Measurements from ENCODE around the gene TARM1. TPM values are rescaled to one million over a fixed set of nuclear protein-coding genes. Genes with fewer than 3 reads are reported as not detected.

Gene TARM1
- total RNA-seq, 1 experiment from 2014 or later, result not detected

- intact Hi-C loops (cut with micrococcal nuclease), result loop anchor here (1.0 kb wide), 1 partner anchor 237 kb away; no protein-coding TSS in a partner anchor
- H3K27ac Mint-ChIP-seq (ENCODE audit: low read depth, unreplicated experiment), result no peak overlapping the region
Observed at GRCh38 chr19:54029930-54030490, 51.2 kb downstream of the TARM1 start.

GRCh38 chr19:54029301-54029700, 51.9 kb downstream of the TARM1 start:
- no peaks in the 10 kb centered on the region for H3K36me3 Mint-ChIP-seq (ENCODE audit: insufficient read depth, unreplicated experiment)
- no peaks in the 10 kb centered on the region for H3K27me3 Mint-ChIP-seq (ENCODE audit: insufficient read depth, unreplicated experiment)
- no peaks in the 10 kb centered on the region for H3K9me3 Mint-ChIP-seq (ENCODE audit: unreplicated experiment)
- no TSS peak for BruUV-seq (replicated peaks)
- intact Hi-C loops (cut with micrococcal nuclease), result no loop called here
- DNase-seq (ENCODE audit: unreplicated experiment), result no peak
- ChIA-PET CTCF (interaction anchor here (0.6 to 9.1 kb wide), 18 partner anchors 9 to 834 kb away, joined by 3 to 146 read pairs (median 5); partner anchors contain the start of gene PRKCG), POLR2A (interaction anchor here (0.5 kb wide), 1 partner anchor 632 kb away, joined by 3 read pairs; no protein-coding TSS in a partner anchor)
- H3K4me3 Mint-ChIP-seq (ENCODE audit: unreplicated experiment), result no peak overlapping the region
- peaks cover 5% of the 10 kb centered on the region for H3K4me1 Mint-ChIP-seq (ENCODE audit: insufficient read depth, unreplicated experiment)
- H3K27ac Mint-ChIP-seq (ENCODE audit: low read depth, unreplicated experiment), result no peak overlapping the region
- TF ChIP-seq, protein P1, sequence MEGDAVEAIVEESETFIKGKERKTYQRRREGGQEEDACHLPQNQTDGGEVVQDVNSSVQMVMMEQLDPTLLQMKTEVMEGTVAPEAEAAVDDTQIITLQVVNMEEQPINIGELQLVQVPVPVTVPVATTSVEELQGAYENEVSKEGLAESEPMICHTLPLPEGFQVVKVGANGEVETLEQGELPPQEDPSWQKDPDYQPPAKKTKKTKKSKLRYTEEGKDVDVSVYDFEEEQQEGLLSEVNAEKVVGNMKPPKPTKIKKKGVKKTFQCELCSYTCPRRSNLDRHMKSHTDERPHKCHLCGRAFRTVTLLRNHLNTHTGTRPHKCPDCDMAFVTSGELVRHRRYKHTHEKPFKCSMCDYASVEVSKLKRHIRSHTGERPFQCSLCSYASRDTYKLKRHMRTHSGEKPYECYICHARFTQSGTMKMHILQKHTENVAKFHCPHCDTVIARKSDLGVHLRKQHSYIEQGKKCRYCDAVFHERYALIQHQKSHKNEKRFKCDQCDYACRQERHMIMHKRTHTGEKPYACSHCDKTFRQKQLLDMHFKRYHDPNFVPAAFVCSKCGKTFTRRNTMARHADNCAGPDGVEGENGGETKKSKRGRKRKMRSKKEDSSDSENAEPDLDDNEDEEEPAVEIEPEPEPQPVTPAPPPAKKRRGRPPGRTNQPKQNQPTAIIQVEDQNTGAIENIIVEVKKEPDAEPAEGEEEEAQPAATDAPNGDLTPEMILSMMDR (IDR thresholded peaks at IDR 0.05; ENCODE audit: unreplicated experiment), result no peak

More at GRCh38 chr19:54029930-54030490, 51.2 kb downstream of the TARM1 start:
- CTCF ChIA-PET, result interaction anchor here (0.6 to 9.1 kb wide), 33 partner anchors 8 to 835 kb away, joined by 3 to 146 read pairs (median 4); partner anchors contain the start of genes OSCAR and PRKCG
- no peaks in the 10 kb centered on the region for H3K27me3 Mint-ChIP-seq (ENCODE audit: insufficient read depth, unreplicated experiment)
- peaks cover 6% of the 10 kb centered on the region for H3K4me1 Mint-ChIP-seq (ENCODE audit: insufficient read depth, unreplicated experiment)
- POLR2A ChIA-PET, result interaction anchor here (0.5 kb wide), 1 partner anchor 633 kb away, joined by 3 read pairs; no protein-coding TSS in a partner anchor
- DNase-seq (ENCODE audit: unreplicated experiment), result peak; percentile 82
- no peaks in the 10 kb centered on the region for H3K36me3 Mint-ChIP-seq (ENCODE audit: insufficient read depth, unreplicated experiment)
- no TSS peak for BruUV-seq (replicated peaks)
- TF ChIP-seq, protein P1 (IDR thresholded peaks at IDR 0.05; ENCODE audit: unreplicated experiment), result peak; percentile 49
- H3K4me3 Mint-ChIP-seq (ENCODE audit: unreplicated experiment), result no peak overlapping the region
- H3K9me3 Mint-ChIP-seq (ENCODE audit: unreplicated experiment), result no peaks in the 10 kb centered on the region

DNA sequence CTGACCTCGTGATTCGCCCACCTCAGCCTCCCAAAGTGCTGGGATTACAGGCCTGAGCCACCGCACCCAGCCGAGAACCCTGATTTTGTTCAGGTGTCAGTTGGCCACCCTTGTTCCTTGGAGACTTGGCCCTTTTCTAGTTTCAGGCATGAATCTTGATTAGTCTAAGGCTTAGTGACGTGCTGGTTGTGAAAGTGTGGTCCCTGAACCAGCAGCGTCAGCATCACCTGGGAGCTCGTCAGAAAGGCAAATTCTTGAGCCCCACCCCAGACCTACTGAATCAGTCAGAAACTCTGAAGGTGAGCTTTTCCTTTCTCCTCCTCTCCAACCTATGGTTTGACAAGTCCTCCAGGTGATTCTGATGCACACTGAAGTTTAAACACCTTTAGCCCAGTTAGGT, 54.5 kb downstream of the TARM1 start:
- POLR2A ChIA-PET, result no interaction called here
- Mint-ChIP-seq H3K4me3 (ENCODE audit: unreplicated experiment) (no peak overlapping the region), H3K36me3 (ENCODE audit: insufficient read depth, unreplicated experiment) (no peaks in the 10 kb centered on the region), H3K27me3 (ENCODE audit: insufficient read depth, unreplicated experiment) (no peaks in the 10 kb centered on the region), H3K4me1 (ENCODE audit: insufficient read depth, unreplicated experiment) (peaks cover 5% of the 10 kb centered on the region), H3K9me3 (ENCODE audit: unreplicated experiment) (no peaks in the 10 kb centered on the region), H3K27ac (ENCODE audit: low read depth, unreplicated experiment) (no peak overlapping the region)
- no peak for DNase-seq (ENCODE audit: unreplicated experiment)
- BruUV-seq (replicated peaks), result no TSS peak
- intact Hi-C loops (cut with micrococcal nuclease), result no loop called here
- CTCF ChIA-PET, result interaction anchor here (0.5 to 9.1 kb wide), 12 partner anchors 11 to 236 kb away, joined by 3 to 146 read pairs (median 4); no protein-coding TSS in a partner anchor
- TF ChIP-seq, protein P1 (IDR thresholded peaks at IDR 0.05; ENCODE audit: unreplicated experiment), result no peak

GRCh38 chr19:54024660-54025059, 56.5 kb downstream of the TARM1 start:
- no peak overlapping the region for H3K27ac Mint-ChIP-seq (ENCODE audit: low read depth, unreplicated experiment)
- TF ChIP-seq, protein P1 (IDR thresholded peaks at IDR 0.05; ENCODE audit: unreplicated experiment), result no peak
- peaks cover 4% of the 10 kb centered on the region for H3K4me1 Mint-ChIP-seq (ENCODE audit: insufficient read depth, unreplicated experiment)
- H3K27me3 Mint-ChIP-seq (ENCODE audit: insufficient read depth, unreplicated experiment), result no peaks in the 10 kb centered on the region
- no peaks in the 10 kb centered on the region for H3K36me3 Mint-ChIP-seq (ENCODE audit: insufficient read depth, unreplicated experiment)
- ChIA-PET POLR2A (interaction anchor here (0.7 kb wide), 1 partner anchor 171 kb away, joined by 4 read pairs; no protein-coding TSS in a partner anchor), CTCF (interaction anchor here (0.6 to 9.1 kb wide), 34 partner anchors 8 to 362 kb away, joined by 3 to 146 read pairs (median 6); no protein-coding TSS in a partner anchor)
- intact Hi-C loops (cut with micrococcal nuclease), result loop anchor here (1.0 to 5.0 kb wide), 4 partner anchors 117 to 231 kb away; no protein-coding TSS in a partner anchor
- H3K9me3 Mint-ChIP-seq (ENCODE audit: unreplicated experiment), result no peaks in the 10 kb centered on the region
- DNase-seq (ENCODE audit: unreplicated experiment), result no peak
- no TSS peak for BruUV-seq (replicated peaks)
- H3K4me3 Mint-ChIP-seq (ENCODE audit: unreplicated experiment), result no peak overlapping the region

Measured in MCF 10A (cell line).